PC-3 (cell line): Measurements from ENCODE around the gene IYD. TPM values are rescaled to one million over a fixed set of nuclear protein-coding genes. Genes with fewer than 3 reads are reported as not detected.
A peak's percentile ranks its signal among the peaks of the same experiment; 100 is the strongest.

Experiments
- ATAC-seq: fragments of 200-7000 bp; cut with Tn5 transposase; 2 replicates; pipeline ENCODE4 v1.9.1; 2020; ENCODE audit warnings: mild to moderate bottlenecking, moderate library complexity
- BruUV-seq: library from RNA; stranded (reverse); fragments of 400-500 nt; replicated peaks from 2 replicates; lab custom pipeline; 2021; lab: Mats Ljungman, UMichigan
- CTCF ChIA-PET: fragments of 300-600 bp; sonication (Branson Sonifier 250); formaldehyde crosslinking; loops from one replicate; lab custom pipeline; 2022; ENCODE audit warnings: antibody characterized with exemption; lab: Charles Lee
- POLR2A ChIA-PET: fragments of 300-600 bp; sonication (Branson Sonifier 250); formaldehyde crosslinking; loops from one replicate; lab custom pipeline; 2022; ENCODE audit warnings: antibody characterized with exemption; ENCODE audit not compliant: unreplicated experiment; lab: Charles Lee
- DNase-seq: peaks from one replicate; pipeline ENCODE4 v3.0.0-alpha.2; 2015
- H2AFZ ChIP-seq: fragments of 300-600 bp; sonication (generic); 2 replicates; pipeline ENCODE4 v1.6.0; 2016; ENCODE audit warnings: antibody characterized with exemption, low read length
- H3F3A ChIP-seq: fragments of 300-600 bp; sonication (generic); one replicate; pipeline ENCODE4 v1.6.0; 2017; ENCODE audit warnings: antibody characterized with exemption, low read length, control low read depth, mild to moderate bottlenecking; ENCODE audit not compliant: unreplicated experiment
- H3K27ac ChIP-seq: fragments of 300-600 bp; sonication (generic); 2 replicates; pipeline ENCODE4 v1.5.1; 2016; ENCODE audit warnings: mild to moderate bottlenecking, low read length
- H3K27me3 ChIP-seq: fragments of 300-600 bp; sonication (generic); 2 replicates; pipeline ENCODE4 v1.6.1; 2016; ENCODE audit warnings: low read length, mixed read lengths
- H3K36me3 ChIP-seq: fragments of 300-600 bp; sonication (generic); 2 replicates; pipeline ENCODE4 v1.6.1; 2016; ENCODE audit warnings: low read depth, mixed run types, low read length, mixed read lengths
- H3K4me1 ChIP-seq: fragments of 300-600 bp; sonication (generic); 2 replicates; pipeline ENCODE4 v1.5.1; 2016; ENCODE audit warnings: low read length; ENCODE audit not compliant: insufficient read depth
- H3K4me2 ChIP-seq: fragments of 300-600 bp; sonication (generic); 2 replicates; pipeline ENCODE4 v1.6.0; 2016; ENCODE audit warnings: low read length
- H3K4me3 ChIP-seq: fragments of 300-600 bp; sonication (generic); 2 replicates; pipeline ENCODE4 v1.5.1; 2016; ENCODE audit warnings: mild to moderate bottlenecking, low read length, mixed read lengths
- H3K79me2 ChIP-seq: fragments of 300-600 bp; sonication (generic); 2 replicates; pipeline ENCODE4 v1.6.1; 2017; ENCODE audit warnings: low read length, mixed read lengths
- H3K9ac ChIP-seq: fragments of 300-600 bp; sonication (generic); 2 replicates; pipeline ENCODE4 v1.6.0; 2016; ENCODE audit warnings: mild to moderate bottlenecking, low read length
- H3K9me2 ChIP-seq: fragments of 300-600 bp; sonication (generic); replicated peaks from 2 replicates; pipeline ENCODE4 v1.6.1; 2016; ENCODE audit warnings: mixed run types, low read length, mixed read lengths
- H3K9me3 ChIP-seq: fragments of 300-600 bp; sonication (generic); 2 replicates; pipeline ENCODE4 v1.6.1; 2016; ENCODE audit warnings: low read length, mixed read lengths
- H4K20me1 ChIP-seq: fragments of 300-600 bp; sonication (generic); 2 replicates; pipeline ENCODE4 v1.6.1; 2016; ENCODE audit warnings: low read length, mixed read lengths
- EZH2 ChIP-seq: fragments of 300-600 bp; sonication (generic); IDR thresholded peaks from one replicate; pipeline ENCODE4 v1.6.1; 2017; ENCODE audit warnings: antibody characterized with exemption, mild to moderate bottlenecking, low read length; ENCODE audit not compliant: unreplicated experiment
- EZH2phosphoT487 ChIP-seq: fragments of 300-600 bp; sonication (generic); IDR thresholded peaks from 2 replicates; pipeline ENCODE4 v1.6.1; 2018; ENCODE audit warnings: mild to moderate bottlenecking, antibody characterized with exemption, low read length, borderline replicate concordance
- intact Hi-C: fragments of 100-400 bp; cut with micrococcal nuclease; formaldehyde crosslinking; loops from 2 replicates; pipeline ENCODE4 v1.9.0; 2023
- total RNA-seq: library from RNA; depleted of rRNA; stranded (reverse); fragments of >200 nt; gene quantifications from 2 replicates; pipeline ENCODE4 v1.2.3, GENCODE V29; 2014
- TF ChIP-seq, protein P1 (sequence below): fragments of 300-600 bp; sonication (generic); conservative IDR thresholded peaks from 2 replicates; pipeline ENCODE4 v1.5.1; 2017; ENCODE audit warnings: antibody characterized with exemption, low read depth, mild to moderate bottlenecking, low read length

The IYD gene
- total RNA-seq, 1 experiment from 2014 or later = 0.04 TPM

GRCh38 chr6:150410906-150411305 is 42.1 kb downstream of the IYD start:
- no peaks in the 10 kb centered on the region for H3K79me2 ChIP-seq
- H3K36me3 ChIP-seq = no peaks in the 10 kb centered on the region
- no peaks in the 10 kb centered on the region for H3K9me3 ChIP-seq
- H3F3A ChIP-seq = no peaks in the 10 kb centered on the region
- ChIA-PET POLR2A (no interaction called here), CTCF (interaction anchor here (0.9 kb wide), 1 partner anchor 339 kb away, joined by 3 read pairs; no protein-coding TSS in a partner anchor)
- no peak overlapping the region for H3K9ac ChIP-seq
- peak overlapping the region; percentile 19; the same call in 1 of the 2 replicates for H3K4me2 ChIP-seq
- peaks cover 40% of the 10 kb centered on the region for H3K4me1 ChIP-seq
- no peak for TF ChIP-seq EZH2
- TF ChIP-seq EZH2phosphoT487 = no peak
- TF ChIP-seq, protein P1, sequence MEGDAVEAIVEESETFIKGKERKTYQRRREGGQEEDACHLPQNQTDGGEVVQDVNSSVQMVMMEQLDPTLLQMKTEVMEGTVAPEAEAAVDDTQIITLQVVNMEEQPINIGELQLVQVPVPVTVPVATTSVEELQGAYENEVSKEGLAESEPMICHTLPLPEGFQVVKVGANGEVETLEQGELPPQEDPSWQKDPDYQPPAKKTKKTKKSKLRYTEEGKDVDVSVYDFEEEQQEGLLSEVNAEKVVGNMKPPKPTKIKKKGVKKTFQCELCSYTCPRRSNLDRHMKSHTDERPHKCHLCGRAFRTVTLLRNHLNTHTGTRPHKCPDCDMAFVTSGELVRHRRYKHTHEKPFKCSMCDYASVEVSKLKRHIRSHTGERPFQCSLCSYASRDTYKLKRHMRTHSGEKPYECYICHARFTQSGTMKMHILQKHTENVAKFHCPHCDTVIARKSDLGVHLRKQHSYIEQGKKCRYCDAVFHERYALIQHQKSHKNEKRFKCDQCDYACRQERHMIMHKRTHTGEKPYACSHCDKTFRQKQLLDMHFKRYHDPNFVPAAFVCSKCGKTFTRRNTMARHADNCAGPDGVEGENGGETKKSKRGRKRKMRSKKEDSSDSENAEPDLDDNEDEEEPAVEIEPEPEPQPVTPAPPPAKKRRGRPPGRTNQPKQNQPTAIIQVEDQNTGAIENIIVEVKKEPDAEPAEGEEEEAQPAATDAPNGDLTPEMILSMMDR = no peak
- H3K27me3 ChIP-seq = no peaks in the 10 kb centered on the region
- H4K20me1 ChIP-seq = no peaks in the 10 kb centered on the region
- H2AFZ ChIP-seq = no peak overlapping the region
- no peak overlapping the region for H3K27ac ChIP-seq
- intact Hi-C loops = loop anchor here (10.0 kb wide), 1 partner anchor 924 kb away; no protein-coding TSS in a partner anchor
- DNase-seq (peak; percentile 46), ATAC-seq (no peak)
- H3K9me2 ChIP-seq = no peaks in the 10 kb centered on the region
- no peak overlapping the region for H3K4me3 ChIP-seq
- no TSS peak for BruUV-seq

- Histone ChIP-seq H3K9me2 (no peaks in the 10 kb centered on the region), H2AFZ (no peak overlapping the region), H3F3A (no peaks in the 10 kb centered on the region), H3K27ac (no peak overlapping the region), H3K79me2 (no peaks in the 10 kb centered on the region), H3K27me3 (no peaks in the 10 kb centered on the region), H4K20me1 (no peaks in the 10 kb centered on the region), H3K4me1 (peaks cover 40% of the 10 kb centered on the region), H3K9ac (no peak overlapping the region), H3K4me2 (peak overlapping the region; percentile 28), H3K9me3 (no peaks in the 10 kb centered on the region), H3K4me3 (no peak overlapping the region), H3K36me3 (no peaks in the 10 kb centered on the region)
- intact Hi-C loops = loop anchor here (10.0 kb wide), 1 partner anchor 923 kb away; no protein-coding TSS in a partner anchor
- CTCF ChIA-PET = no interaction called here
- POLR2A ChIA-PET = no interaction called here
- BruUV-seq = no TSS peak
- TF ChIP-seq EZH2phosphoT487 = no peak
- TF ChIP-seq EZH2 = no peak
- TF ChIP-seq, protein P1 = no peak
- peak; percentile 39 for DNase-seq
- no peak for ATAC-seq
Observed at GRCh38 chr6:150412221-150412620, 43.4 kb downstream of the IYD start.

DNA sequence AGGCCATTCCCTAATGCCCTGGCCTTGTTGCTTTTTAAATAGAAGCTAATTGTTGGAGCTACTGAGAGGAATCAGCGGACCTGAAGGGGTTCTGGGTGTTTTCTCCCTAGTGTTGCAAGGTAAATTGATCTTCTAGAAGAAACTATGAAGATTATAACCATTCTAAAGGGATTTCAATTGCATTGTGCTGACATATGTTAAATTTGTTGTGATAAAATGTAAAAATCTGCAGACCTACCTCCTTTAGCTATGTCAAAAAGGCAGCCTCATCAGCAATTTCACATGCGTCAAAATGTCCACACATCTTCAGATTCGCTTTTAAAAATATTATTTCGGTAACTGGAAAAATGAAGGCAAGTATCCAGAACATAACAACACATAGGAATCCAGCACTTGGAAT is 44.4 kb downstream of the IYD start:
- ChIA-PET CTCF (no interaction called here), POLR2A (no interaction called here)
- no peak overlapping the region for H3K4me2 ChIP-seq
- no peaks in the 10 kb centered on the region for H3K27me3 ChIP-seq
- no peaks in the 10 kb centered on the region for H3K79me2 ChIP-seq
- intact Hi-C loops = loop anchor here (10.0 kb wide), 1 partner anchor 922 kb away; no protein-coding TSS in a partner anchor
- no TSS peak for BruUV-seq
- DNase-seq (no peak), ATAC-seq (no peak)
- H3K36me3 ChIP-seq = no peaks in the 10 kb centered on the region
- no peak for TF ChIP-seq EZH2
- TF ChIP-seq EZH2phosphoT487 = no peak
- no peaks in the 10 kb centered on the region for H3K9me3 ChIP-seq
- no peak overlapping the region for H3K9ac ChIP-seq
- no peak overlapping the region for H3K27ac ChIP-seq
- no peaks in the 10 kb centered on the region for H3F3A ChIP-seq
- H2AFZ ChIP-seq = no peak overlapping the region
- peaks cover 46% of the 10 kb centered on the region for H3K4me1 ChIP-seq
- no peaks in the 10 kb centered on the region for H4K20me1 ChIP-seq
- no peaks in the 10 kb centered on the region for H3K9me2 ChIP-seq
- no peak overlapping the region for H3K4me3 ChIP-seq
